Measurements from ENCODE around the gene USP34.

USP34 gene

GRCh38 chr2:61295981-61296380 lies 174.9 kb downstream of the USP34 start:
- no peak for DNase-seq (ENCODE audit: low spot score)

DNA sequence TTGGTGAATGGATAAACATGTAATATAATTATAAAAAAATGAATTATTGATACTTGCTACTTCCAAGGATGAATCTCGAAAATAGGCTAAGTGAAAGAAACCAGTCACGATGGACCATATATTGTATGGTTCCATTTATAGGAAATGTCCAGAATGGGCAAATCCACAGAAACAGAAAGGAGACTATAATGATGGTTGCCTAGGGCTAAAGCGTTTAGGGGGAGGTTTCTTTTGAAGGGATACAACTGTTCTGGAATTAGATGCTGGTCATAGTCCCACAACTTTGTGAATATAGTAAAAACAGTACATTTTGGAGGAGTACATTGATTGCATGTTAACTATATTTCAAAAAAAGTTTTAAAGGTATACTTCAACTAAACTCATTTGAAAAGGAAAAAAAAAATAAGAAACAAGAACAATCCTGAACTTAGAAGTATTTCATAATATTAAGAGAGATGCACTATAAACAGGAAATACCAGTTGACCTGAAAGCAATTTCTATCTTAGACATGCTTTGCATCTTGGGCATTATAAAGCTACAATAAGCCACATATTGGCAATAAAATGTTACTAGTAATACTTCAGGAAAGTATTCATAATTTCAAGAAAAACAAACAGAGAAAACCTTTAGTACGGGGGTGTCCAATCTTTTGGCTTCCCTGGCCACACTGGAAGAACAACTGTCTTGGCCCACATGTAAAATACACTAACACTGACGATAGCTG lies 178.9 kb downstream of the USP34 start:
- no peak for DNase-seq (ENCODE audit: low spot score)

DNA sequence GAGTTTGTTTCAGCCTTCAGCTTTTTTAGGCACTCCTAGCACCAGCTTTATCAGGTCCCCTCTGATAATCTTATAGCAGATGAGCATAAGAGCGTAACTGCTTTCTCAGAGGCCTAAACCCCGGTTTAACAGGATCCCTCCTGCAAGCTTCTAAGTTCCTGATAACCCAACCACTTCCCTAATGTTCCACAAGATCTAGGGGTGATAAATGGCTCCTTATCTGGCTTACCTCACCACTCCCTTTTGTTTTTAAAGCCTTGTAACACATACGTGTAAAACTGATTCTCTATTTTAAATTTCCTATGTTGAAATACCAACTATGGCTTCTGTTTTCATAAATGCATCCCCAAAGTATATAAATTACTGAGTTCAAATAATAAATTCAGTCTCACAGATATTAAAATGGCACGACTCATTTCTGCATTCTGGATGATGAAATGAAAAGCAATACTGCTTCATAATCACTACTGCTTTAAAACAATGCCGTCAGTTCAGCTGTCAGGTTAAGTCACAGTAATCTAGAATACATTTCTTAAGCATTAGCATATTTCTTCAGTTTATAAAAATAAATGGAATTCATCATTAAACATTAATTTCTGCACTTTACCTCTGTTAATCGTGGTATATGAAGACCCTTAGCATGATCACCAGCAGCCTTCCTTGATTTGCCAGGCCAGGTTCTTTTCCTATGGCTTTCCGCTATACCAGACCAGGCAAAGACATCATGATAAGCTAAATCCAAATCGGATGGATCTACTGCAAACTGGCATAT lies 182.6 kb downstream of the USP34 start:
- DNase-seq (ENCODE audit: low spot score) = no peak

DNA sequence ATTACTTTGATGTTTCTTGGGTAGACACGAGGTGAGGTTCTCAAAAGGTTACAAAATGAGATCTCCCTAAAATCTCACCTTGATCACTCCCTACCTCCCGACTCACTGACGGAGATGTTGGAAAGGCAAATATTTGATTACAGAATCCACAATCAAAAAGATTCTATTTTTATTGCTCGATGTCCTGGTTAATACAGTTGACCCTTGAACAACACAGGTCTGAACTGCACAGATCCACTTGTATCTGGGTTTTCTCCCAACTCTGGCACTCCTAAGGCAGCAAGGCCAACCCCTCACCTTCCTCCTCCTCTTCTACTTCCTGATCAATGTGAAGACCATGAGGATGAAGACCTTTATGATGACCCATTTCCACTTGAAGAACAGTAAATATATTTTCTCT lies 183.6 kb downstream of the USP34 start:
- DNase-seq (ENCODE audit: low spot score) = no peak

- DNase-seq (ENCODE audit: low spot score) = no peak
Observed at GRCh38 chr2:61283443-61284160, 187.3 kb downstream of the USP34 start.

- DNase-seq (ENCODE audit: low spot score) = no peak
Observed at GRCh38 chr2:61282104-61282590, 188.7 kb downstream of the USP34 start.

- peak; percentile 32 for DNase-seq (ENCODE audit: low spot score)
Observed at GRCh38 chr2:61281321-61281720, 189.6 kb downstream of the USP34 start.

DNA sequence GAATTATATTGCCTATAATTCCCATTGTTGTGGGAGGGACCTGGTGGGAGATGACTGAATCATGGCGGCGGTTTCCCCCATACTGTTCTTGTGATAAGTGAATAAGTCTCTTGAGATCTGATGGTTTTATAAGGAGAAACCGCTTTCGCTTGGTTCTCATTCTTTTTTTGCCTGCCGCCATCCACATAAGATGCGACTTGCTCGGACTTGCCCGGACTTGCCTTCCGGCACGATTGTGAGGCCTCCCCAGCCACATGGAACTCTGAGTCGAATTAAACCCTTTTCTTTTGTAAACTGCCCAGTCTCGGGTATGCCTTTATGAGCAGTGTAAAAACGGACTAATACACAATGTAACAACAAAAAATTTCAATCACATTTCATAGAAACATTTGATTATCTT lies 193.1 kb downstream of the USP34 start:
- no peak for DNase-seq (ENCODE audit: low spot score)

- no peak for DNase-seq (ENCODE audit: low spot score)
Observed at GRCh38 chr2:61275575-61276184, 195.2 kb downstream of the USP34 start.

GRCh38 chr2:61272421-61273070 lies 198.3 kb downstream of the USP34 start:
- no peak for DNase-seq (ENCODE audit: low spot score)

DNA sequence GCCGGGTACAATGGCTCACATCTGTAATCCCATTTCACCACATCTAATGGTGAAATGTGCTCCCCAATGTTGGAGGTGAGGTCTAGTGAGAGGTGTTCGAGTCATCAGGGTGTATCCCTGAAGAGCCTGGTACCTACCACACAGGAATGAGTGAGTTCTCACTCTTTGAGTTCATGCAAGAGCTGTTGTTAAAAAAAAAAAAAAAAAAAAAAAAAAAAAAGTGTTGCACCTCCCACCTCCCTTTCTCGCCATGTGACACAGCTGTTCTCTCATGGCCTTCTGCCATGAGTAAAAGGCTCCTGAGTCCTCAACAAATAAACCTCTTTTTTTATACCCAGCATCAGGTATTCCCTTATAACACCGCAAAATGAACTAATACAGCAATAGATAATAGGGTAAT lies 202.6 kb downstream of the USP34 start:
- no peak for DNase-seq (ENCODE audit: low spot score)

GRCh38 chr2:61266632-61267505 lies 204.0 kb downstream of the USP34 start:
- DNase-seq (ENCODE audit: low spot score) = no peak

GRCh38 chr2:61263830-61264229 lies 207.1 kb downstream of the USP34 start:
- DNase-seq (ENCODE audit: low spot score) = no peak

- DNase-seq (ENCODE audit: low spot score) = no peak
Observed at GRCh38 chr2:61262699-61263098, 208.2 kb downstream of the USP34 start.

DNA sequence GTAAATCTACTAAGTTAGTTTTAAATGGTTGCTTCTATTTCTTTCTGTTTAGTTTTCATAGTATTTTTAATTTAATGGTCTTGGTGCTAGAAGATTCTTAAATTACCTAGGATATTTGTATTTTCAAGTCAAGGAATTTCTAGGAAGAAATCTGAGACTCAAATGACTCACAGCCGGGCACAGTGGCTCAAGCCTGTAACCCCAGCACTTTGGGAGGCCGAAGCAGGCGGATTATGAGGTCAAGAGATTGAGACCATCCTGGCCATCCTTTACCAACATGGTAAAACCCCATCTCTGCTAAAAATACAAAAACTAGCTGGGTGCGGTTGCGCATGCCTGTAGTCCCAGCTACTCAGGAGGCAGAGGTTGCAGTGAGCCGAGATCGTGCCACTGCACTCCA lies 213.4 kb downstream of the USP34 start:
- no peak for DNase-seq (ENCODE audit: low spot score)

DNA sequence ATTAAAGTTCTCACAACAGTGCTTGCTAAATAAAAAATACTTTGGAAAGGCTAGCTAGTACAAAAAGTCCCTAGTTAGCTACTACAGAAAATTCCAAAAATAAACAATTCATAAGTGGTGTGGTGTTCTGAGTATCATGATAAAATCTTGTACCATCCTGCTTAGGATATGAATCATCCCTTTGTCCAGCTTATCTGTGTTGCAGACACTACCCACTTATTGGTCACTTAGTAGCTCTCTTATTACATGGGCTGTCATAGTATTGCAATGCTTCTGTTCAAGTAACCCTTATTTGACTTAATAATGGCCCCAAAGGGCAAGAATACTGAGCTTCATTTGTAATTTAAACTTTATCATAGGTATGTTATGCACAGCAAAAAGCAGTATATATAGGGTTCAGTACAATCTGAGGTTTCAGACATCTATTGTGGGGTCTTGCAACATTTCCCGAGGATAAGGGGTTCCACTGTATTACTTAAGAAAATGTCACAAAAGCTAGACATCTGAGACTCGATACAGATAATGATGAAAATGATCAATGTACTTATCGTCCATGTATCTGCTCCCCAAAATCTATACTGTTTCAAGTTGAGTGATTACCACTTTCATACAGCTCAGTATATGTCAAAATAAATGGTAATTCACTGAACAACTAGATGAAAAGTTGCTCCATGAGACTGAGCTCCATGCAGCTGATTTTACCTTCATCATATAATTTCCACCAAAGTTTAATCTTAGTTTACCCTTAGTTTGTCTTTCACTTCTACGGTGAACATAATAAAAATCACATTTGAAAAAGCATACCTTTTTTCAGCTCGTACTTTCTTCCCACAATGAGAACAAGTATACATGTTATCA lies 215.1 kb downstream of the USP34 start:
- no peak for DNase-seq (ENCODE audit: low spot score)

GRCh38 chr2:61254536-61254935 lies 216.4 kb downstream of the USP34 start:
- DNase-seq (ENCODE audit: low spot score) = no peak

- no peak for DNase-seq (ENCODE audit: low spot score)
Observed at GRCh38 chr2:61253136-61253535, 217.8 kb downstream of the USP34 start.

DNA sequence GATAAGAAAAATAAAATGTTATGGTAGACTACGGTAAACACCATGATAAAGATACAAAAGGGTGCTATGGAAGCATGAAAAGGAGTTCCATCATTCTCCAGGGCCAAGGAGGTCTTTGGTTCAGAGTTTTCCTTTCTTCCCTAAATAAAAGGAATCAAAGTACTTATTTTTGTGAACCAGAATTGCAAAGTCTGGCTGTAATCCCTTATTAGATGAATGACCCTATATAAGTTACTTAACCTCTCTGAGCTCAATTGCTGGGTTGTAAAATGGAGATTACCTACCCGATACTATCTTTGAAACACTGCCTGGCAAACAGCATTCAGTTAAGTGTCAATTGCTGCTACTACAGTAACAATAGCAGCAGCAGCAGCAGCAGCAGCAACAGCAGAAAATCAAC lies 218.9 kb downstream of the USP34 start:
- no peak for DNase-seq (ENCODE audit: low spot score)

GRCh38 chr2:61249521-61250071 lies 221.3 kb downstream of the USP34 start:
- DNase-seq (ENCODE audit: low spot score) = no peak

Data from hematopoietic multipotent progenitor cell treated with erythropoietin and hydrocortisone succinate and interleukin-3 and kit ligand, for 15 days (in vitro differentiated cells).